GM10266 (cell line): Measurements from ENCODE around the gene TRIM61.
"Not testable (repeated sequence)": the region's sequence is repeated elsewhere in the genome, so short reads cannot be mapped to it uniquely, and the experiment has no call there.

Source experiments
- DNase-seq: peaks from one replicate; pipeline ENCODE4 v3.0.0; 2012; ENCODE audit errors: extremely low spot score
- TF ChIP-seq, protein P1 (sequence below): IDR thresholded peaks from 2 replicates; pipeline ENCODE4 v1.5.1; 2012; ENCODE audit warnings: mild to moderate bottlenecking, low read depth; ENCODE audit not compliant: control insufficient read depth, insufficient read depth; ENCODE audit errors: missing control alignments

Gene TRIM61

DNA sequence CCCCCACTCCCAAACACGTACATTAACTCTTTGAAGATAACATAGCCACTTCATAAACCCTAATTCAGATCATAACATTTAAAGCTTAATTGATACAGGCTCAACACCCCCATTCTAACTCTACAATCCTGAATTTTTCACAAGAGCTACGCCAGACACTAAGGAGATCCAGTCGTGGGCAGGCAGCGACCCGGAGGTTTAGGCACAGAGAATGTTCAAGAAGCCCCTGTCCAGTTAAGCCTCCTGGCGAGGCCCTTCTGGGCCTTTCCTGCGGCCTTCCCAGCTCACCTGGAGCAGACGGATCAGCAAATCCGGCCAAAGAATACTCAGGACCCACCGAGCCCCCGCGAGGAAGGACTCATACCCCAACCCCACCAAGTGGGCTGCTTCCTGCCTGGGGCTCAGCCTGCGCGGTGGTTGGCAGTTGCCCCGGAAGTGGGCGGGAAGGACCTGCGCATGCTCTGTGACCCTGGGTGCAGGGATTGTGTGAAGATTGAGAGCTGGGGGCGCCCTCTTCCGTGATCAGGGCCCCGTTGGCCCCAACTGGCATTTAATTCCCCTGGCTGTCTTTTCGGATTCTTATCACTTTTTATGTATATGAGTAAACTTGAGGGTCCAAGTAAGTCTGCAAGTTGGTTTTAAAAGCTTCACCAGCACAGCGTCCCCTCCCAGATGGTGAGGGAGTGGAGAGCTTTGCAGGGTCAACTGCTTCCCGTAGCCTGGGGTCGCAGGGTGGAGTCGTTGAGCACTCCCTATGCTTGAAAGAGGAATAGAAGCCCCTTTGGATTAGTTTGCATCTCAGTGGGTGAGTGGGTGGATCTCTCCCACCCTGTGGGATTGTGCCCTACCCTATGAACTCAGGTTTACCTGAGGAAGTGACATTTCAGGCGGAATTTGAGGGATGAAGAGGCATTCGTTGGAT lies at the start of gene TRIM61:
TRIM61 (minus strand) TSS at position 415 of the 922 bp plus-strand sequence. CDS start 7,655 bp downstream, outside the sequence.
- DNase-seq = peak; percentile 81
- TF ChIP-seq, protein P1, sequence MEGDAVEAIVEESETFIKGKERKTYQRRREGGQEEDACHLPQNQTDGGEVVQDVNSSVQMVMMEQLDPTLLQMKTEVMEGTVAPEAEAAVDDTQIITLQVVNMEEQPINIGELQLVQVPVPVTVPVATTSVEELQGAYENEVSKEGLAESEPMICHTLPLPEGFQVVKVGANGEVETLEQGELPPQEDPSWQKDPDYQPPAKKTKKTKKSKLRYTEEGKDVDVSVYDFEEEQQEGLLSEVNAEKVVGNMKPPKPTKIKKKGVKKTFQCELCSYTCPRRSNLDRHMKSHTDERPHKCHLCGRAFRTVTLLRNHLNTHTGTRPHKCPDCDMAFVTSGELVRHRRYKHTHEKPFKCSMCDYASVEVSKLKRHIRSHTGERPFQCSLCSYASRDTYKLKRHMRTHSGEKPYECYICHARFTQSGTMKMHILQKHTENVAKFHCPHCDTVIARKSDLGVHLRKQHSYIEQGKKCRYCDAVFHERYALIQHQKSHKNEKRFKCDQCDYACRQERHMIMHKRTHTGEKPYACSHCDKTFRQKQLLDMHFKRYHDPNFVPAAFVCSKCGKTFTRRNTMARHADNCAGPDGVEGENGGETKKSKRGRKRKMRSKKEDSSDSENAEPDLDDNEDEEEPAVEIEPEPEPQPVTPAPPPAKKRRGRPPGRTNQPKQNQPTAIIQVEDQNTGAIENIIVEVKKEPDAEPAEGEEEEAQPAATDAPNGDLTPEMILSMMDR = peak; percentile 55

DNA sequence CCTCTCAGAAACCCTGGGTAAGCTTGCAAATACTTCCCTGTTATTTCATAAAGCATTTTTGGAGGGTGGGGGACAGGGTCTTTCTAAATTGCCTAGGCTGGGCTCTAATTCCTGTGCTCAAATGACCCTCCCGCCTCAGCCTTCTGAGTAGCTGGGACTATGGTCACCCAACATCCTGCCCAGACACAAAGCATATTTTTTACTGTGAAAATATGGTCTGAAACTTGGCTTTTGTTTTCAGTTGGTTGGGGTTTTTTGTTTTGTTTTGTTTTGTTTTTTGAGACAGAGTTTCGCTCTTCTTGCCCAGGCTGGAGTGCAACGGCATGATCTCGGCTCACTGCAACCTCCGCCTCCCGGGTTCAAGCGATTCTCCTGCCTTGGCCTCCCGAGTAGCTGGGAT lies 48.3 kb upstream of the TRIM61 start:
- not testable (repeated sequence) for DNase-seq

DNA sequence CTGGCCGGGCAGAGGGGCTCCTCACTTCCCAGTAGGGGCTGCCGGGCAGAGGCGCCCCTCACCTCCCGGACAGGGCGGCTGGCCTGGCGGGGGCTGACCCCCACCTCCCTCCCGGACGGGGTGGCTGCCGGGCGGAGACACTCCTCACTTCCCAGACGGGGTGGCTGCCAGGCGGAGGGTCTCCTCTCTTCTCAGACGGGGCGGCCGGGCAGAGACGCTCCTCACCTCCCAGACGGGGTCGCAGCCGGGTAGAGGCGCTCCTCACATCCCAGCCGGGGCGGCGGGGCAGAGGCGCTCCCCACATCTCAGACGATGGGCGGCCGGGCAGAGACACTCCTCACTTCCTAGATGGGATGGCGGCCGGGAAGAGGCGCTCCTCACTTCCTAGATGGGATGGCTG lies 42.5 kb upstream of the TRIM61 start:
- DNase-seq = not testable (repeated sequence)

DNA sequence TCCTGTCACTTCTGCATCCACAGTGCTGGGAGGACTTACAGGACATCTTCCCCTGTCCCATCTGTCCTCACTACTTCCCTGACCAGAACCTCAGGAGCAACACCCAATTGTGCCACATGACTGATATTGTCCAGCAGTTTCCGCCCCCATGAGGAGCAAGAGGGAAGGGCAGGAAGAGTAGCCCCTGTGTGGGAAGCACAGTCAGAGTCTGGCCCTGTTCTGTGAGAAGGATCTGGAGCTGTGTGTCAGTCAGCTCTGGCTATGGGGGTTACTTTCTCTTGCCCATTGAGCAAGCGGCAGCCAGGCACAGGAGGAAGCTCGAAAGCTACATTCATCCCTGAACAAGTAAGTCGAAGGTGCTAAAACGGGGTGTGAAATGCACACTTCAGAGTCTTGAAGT lies 39.5 kb upstream of the TRIM61 start:
- no peak for DNase-seq
- TF ChIP-seq, protein P1 = no peak

DNA sequence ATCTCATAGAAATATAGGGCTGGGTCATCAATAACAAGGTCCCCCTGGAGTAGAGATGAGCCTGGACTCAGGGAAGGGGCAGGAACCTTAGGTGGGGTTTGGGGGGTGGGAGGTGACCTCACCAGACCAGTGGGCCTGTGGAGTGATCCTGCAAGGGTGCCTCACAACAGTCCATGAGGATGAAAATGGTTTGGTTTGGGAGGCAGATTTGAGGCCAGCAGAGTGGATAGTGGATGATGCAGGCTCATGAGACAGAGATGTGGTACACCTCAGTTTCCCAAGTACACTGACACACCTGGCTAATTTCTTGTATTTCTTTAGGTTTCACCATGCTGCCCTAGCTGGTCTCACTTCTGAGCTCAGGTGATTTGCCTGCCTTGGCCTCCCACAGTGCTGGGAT lies 36.2 kb upstream of the TRIM61 start:
- TF ChIP-seq, protein P1 = no peak
- no peak for DNase-seq

DNA sequence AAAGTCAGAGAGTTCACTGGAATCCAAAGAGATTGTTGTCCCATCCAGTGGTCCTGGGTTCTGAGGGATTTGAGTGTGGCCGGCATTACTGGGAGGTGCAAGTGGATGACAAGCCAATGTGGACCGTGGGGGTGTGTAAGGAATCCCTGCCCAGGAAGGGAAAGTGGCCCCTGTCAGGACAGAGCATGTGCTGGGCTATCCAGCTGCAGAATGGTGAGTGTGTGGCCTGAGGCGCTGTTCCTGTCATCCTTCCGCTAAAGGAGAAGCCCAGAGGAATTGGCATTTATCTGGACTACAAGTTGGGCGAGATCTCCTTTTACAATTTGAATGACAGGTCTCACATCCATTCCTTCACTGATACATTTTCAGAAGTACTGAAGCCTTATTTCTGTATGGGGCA lies 33.9 kb upstream of the TRIM61 start:
- DNase-seq = no peak
- TF ChIP-seq, protein P1 = no peak

DNA sequence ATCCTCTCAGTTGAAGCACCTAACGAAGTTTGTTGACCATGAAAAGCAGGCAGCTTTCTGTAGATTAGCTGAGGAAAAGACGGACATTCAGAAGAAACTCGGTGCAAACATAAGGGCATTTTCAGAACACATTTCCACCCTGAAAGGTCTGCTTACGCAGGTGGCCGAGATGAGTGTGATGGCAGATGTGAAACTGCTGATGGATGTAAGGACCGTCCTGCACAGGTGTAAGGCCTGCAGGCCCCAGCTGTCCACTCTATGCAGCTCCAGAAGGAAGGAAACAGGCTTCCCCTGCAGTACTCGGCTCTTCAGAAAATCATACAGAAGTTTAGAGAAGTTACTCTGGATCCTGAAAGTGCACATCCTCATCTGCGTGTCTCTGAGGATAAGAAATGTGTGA lies 33.5 kb upstream of the TRIM61 start:
- TF ChIP-seq, protein P1 = no peak
- no peak for DNase-seq

DNA sequence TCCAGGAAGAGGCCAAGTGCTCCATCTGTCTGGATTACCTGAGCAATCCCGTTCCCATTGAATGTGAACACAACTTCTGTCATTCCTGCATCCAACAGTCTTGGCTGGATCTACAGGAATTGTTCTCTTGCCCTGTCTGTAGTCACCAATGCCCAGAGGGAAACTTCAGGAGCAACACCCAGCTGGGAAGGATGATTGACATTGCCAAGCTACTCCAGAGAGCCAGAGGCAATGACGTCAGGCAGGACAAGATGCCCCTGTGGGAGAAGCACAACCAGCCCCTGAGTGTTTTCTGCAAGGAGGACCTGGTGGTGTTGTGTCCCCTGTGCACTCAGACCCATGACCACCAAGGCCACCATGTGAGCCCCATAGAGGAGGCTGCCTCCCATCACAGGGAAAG lies 33.0 kb upstream of the TRIM61 start:
- no peak for DNase-seq
- TF ChIP-seq, protein P1 = no peak
